Gastrocnemius medialis (tissue), 4 donors: Measurements from ENCODE around the gene SLC38A8. TPM values are rescaled to one million over a fixed set of nuclear protein-coding genes. Genes with fewer than 3 reads are reported as not detected.

Experiments used
- ATAC-seq, 2 donors: fragments of 150-250 bp; one replicate each; pipeline ENCODE4 v1.9.1; 2016
- DNase-seq, 2 donors: peaks; one replicate each; pipeline ENCODE4 v3.0.0-alpha.2; 2019
- H3K27ac ChIP-seq, 4 donors: fragments of 200-600 bp; sonication (generic); 1 replicate in 1 of 4; 2 replicates in 3 of 4; pipeline ENCODE4 v1.5.1; 2016 to 2018; ENCODE audit warnings: mild to moderate bottlenecking in 2 of 4, moderate library complexity in 1 of 4
- H3K27me3 ChIP-seq, 3 donors: fragments of 200-600 bp; sonication (generic) in 2 of 3; 1 replicate in 1 of 3; 2 replicates in 2 of 3; pipeline versions ENCODE4 v1.5.1 to v1.6.0; 2016 to 2019; ENCODE audit warnings: mild to moderate bottlenecking in 1 of 3, moderate library complexity in 1 of 3
- H3K36me3 ChIP-seq, 2 donors: fragments of 200-600 bp; sonication (generic) in 1 of 2; one replicate each; pipeline ENCODE4 v1.5.1; 2017 to 2018
- H3K4me1 ChIP-seq, 2 donors: fragments of 200-600 bp; sonication (generic) in 1 of 2; one replicate each; pipeline ENCODE4 v1.5.1; 2016 to 2017; ENCODE audit warnings: mild to moderate bottlenecking in 2 of 2
- H3K4me3 ChIP-seq, 4 donors: fragments of 200-600 bp; sonication (generic) in 3 of 4; 1 replicate in 1 of 4; 2 replicates in 3 of 4; pipeline ENCODE4 v1.5.1; 2016 to 2019; ENCODE audit warnings: mild to moderate bottlenecking in 2 of 4
- H3K9me3 ChIP-seq, 3 donors: fragments of 200-600 bp; sonication (generic) in 2 of 3; 1 replicate in 1 of 3; 2 replicates in 2 of 3; pipeline ENCODE4 v1.5.1; 2016 to 2019
- POLR2A ChIP-seq, 2 donors: fragments of 450-650 bp; IDR thresholded peaks; one replicate each; pipeline ENCODE4 v1.6.1; 2017; ENCODE audit warnings: antibody characterized with exemption in 2 of 2, mild to moderate bottlenecking in 2 of 2, moderate library complexity in 2 of 2
- in situ Hi-C, 4 donors: fragments of 200-750 bp; cut with MboI; loops; one replicate each; pipeline versions ENCODE4 v1.15.0 to v1.8.0; 2017; ENCODE audit warnings: low sequenced_read_pairs in 4 of 4
- intact Hi-C: fragments of 100-400 bp; cut with DNase I; formaldehyde crosslinking; loops from one replicate; pipeline ENCODE4 v1.15.1; 2023; ENCODE audit warnings: low total_unique reads
- total RNA-seq, 4 donors: library from RNA; depleted of rRNA; stranded (reverse); fragments of >200 nt; gene quantifications; one replicate each; pipeline versions ENCODE4 v1.1.0 to v1.2.3, GENCODE V29; 2016
- TF ChIP-seq, protein P1 (sequence below), 5 experiments: fragments of 450-650 bp in 3 of 5; fragments of 200-600 bp in 2 of 5; sonication (generic) in 2 of 5; IDR thresholded peaks in 4 of 5; conservative IDR thresholded peaks in 1 of 5; 1 replicate in 4 of 5; 2 replicates in 1 of 5; pipeline ENCODE4 v1.5.1; 2016 to 2019; ENCODE audit warnings: antibody characterized with exemption in 5 of 5, mild to moderate bottlenecking in 3 of 5, moderate library complexity in 3 of 5

Gene SLC38A8
- not detected for total RNA-seq

DNA sequence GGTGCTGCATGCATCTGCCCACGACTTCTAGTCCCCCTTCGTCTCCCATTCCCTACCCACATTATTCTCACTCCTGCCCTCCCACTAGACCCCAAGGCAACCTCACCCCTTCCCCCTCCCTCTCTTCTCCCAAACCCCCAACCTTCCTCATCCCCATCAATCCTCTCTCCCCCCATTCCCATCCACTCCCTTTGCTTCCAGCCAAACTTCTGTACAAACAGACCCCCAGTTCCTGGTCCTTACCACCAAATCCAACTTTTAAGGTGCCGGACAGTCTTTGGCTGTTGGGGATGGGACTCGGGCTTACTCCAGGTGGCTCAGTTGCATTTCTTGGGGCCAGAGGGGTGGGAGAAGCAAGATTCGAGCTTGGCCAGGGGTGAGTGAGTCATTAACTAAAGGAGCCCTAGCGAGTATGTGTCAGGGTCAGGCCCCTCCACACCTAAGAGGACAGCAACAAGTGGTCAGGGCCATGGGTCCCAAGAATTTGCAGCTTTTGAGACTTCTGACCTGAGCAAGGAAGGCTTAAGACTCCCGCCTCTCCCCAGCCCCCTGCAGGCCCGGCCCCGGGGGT lies at the start of gene SLC38A8:
Gene SLC38A8, minus strand, starts transcription at position 488 of the 571 bp plus-strand sequence. CDS start 638 bp downstream, outside the sequence.
- no peaks in the 10 kb centered on the region for H3K36me3 ChIP-seq
- in situ Hi-C loops (loop anchor here in 1 of 4 donors (10.0 kb wide), 1 partner anchor 118 kb away; no protein-coding TSS in a partner anchor), intact Hi-C loops (no loop called here)
- H3K9me3 ChIP-seq, result no peaks in the 10 kb centered on the region
- H3K27me3 ChIP-seq, result peaks cover 0 to 4% (median 3%) of the 10 kb centered on the region in 3 donors
- H3K4me1 ChIP-seq, result peaks cover 0 to 10% of the 10 kb centered on the region in 2 donors
- no peak for DNase-seq
- no peak within 1 kb of the TSS for H3K27ac ChIP-seq
- no peak within 1 kb of the TSS for H3K4me3 ChIP-seq
- ATAC-seq, result no peak
- TF ChIP-seq, protein P1, sequence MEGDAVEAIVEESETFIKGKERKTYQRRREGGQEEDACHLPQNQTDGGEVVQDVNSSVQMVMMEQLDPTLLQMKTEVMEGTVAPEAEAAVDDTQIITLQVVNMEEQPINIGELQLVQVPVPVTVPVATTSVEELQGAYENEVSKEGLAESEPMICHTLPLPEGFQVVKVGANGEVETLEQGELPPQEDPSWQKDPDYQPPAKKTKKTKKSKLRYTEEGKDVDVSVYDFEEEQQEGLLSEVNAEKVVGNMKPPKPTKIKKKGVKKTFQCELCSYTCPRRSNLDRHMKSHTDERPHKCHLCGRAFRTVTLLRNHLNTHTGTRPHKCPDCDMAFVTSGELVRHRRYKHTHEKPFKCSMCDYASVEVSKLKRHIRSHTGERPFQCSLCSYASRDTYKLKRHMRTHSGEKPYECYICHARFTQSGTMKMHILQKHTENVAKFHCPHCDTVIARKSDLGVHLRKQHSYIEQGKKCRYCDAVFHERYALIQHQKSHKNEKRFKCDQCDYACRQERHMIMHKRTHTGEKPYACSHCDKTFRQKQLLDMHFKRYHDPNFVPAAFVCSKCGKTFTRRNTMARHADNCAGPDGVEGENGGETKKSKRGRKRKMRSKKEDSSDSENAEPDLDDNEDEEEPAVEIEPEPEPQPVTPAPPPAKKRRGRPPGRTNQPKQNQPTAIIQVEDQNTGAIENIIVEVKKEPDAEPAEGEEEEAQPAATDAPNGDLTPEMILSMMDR (IDR thresholded peaks at IDR 0.05 in 4 of 5, conservative IDR thresholded peaks at IDR 0.05 in 1 of 5), result no peak
- TF ChIP-seq POLR2A (IDR thresholded peaks at IDR 0.05), result no peak

DNA sequence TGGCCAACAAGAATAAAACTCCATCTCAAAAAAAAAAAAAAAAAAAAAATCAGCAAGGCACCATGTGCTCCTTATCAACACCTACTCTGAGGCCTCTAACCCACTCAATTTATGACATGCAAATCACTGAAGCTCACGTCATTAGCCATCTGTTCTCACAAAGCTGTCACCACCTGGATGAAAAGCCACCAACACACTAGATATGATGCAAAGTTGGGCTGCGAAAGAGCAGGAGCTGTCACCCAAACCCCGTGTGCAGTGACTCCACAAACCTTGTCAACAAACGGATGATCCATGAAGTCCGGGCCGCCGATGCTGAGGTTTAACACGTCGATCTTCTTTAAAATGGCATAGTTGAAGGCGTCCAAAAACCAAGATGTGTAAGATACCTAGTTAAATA lies 48.9 kb upstream of the SLC38A8 start:
- ATAC-seq (no peak), DNase-seq (no peak)
- Histone ChIP-seq H3K4me3 (no peak overlapping the region), H3K4me1 (no peaks in the 10 kb centered on the region), H3K27ac (no peak overlapping the region), H3K27me3 (no peaks in the 10 kb centered on the region), H3K36me3 (peaks cover 0 to 99% of the 10 kb centered on the region in 2 donors), H3K9me3 (no peaks in the 10 kb centered on the region)
- TF ChIP-seq, protein P1 (IDR thresholded peaks at IDR 0.05 in 4 of 5, conservative IDR thresholded peaks at IDR 0.05 in 1 of 5), result no peak
- TF ChIP-seq POLR2A (IDR thresholded peaks at IDR 0.05), result no peak
- intact Hi-C loops (no loop called here), in situ Hi-C loops (loop anchor here in 1 of 4 donors (25.0 kb wide), 1 partner anchor 96 kb away; the partner anchor contains the start of genes ADAD2 and TAF1C)

DNA sequence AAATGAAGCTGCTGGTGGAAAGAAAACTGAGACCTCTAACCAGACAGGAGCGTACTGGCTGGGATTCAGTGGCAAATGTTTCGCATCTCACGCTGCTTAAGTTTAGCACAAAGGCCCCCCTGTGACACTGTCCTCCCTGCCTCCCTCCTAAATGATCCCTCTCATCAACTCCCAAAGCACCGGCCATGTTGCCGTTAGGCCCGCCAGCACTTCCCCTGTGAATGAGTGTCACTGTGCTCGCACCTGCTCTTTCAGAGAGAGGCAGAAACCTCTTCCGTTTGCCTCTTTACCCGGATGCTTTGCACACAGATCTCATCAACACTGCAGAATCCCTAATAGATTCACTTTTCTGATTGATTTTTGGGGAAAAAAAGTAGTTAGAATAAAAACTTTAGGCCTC lies 47.6 kb upstream of the SLC38A8 start:
- Histone ChIP-seq H3K27me3 (no peaks in the 10 kb centered on the region), H3K4me1 (no peaks in the 10 kb centered on the region), H3K36me3 (peaks cover 0 to 95% of the 10 kb centered on the region in 2 donors), H3K4me3 (no peak overlapping the region), H3K9me3 (no peaks in the 10 kb centered on the region), H3K27ac (no peak overlapping the region)
- intact Hi-C loops (no loop called here), in situ Hi-C loops (loop anchor here in 1 of 4 donors (25.0 kb wide), 1 partner anchor 97 kb away; the partner anchor contains the start of genes ADAD2 and TAF1C)
- TF ChIP-seq POLR2A (IDR thresholded peaks at IDR 0.05), result no peak
- TF ChIP-seq, protein P1 (IDR thresholded peaks at IDR 0.05 in 4 of 5, conservative IDR thresholded peaks at IDR 0.05 in 1 of 5), result no peak
- ATAC-seq (no peak), DNase-seq (no peak)

DNA sequence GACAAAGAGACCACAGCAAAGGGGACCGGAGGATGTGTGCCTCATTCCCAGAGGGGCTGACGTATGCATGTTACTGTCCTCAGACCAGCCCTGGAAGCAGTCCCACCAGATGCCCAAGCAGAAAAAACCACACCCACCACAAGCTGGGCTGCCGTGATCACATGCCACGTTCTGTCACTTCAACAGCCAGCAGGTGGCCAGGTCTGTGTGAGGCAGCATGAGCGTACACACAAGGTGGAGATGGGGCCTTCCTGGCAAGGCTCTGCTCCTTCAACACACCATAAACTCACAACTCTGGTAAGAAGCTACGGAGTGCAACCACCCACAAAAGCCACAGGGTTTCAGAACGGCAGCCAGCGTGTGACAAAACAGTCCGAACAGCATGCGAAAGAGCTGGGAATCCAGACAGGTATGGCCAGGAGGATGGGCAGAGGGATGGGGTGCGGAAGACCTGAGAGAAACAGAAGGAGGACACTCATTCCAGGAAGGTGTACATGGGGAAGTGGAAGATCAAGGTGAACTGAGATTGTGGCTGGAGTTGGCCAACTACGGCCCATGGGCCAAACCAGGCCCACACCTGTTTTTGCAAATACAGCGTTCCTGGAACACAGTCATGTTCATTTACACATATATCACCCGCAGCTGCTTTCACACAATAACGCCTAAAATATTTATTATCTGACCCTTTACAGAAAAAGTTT lies 46.2 kb upstream of the SLC38A8 start:
- H3K9me3 ChIP-seq, result no peaks in the 10 kb centered on the region
- ATAC-seq, result no peak
- H3K4me3 ChIP-seq, result no peak overlapping the region
- no peak for DNase-seq
- TF ChIP-seq, protein P1 (IDR thresholded peaks at IDR 0.05 in 4 of 5, conservative IDR thresholded peaks at IDR 0.05 in 1 of 5), result no peak
- TF ChIP-seq POLR2A (IDR thresholded peaks at IDR 0.05), result no peak
- H3K36me3 ChIP-seq, result peaks cover 0 to 90% of the 10 kb centered on the region in 2 donors
- H3K27me3 ChIP-seq, result no peaks in the 10 kb centered on the region
- in situ Hi-C loops (loop anchor here (10.0 to 25.0 kb wide), 3 partner anchors 86 to 98 kb away; partner anchors contain the start of genes TAF1C (in 2 of the 4) and ADAD2 (in 1 of the 4)), intact Hi-C loops (loop anchor here (5.0 kb wide), 1 partner anchor 48 kb away; no protein-coding TSS in a partner anchor)
- no peaks in the 10 kb centered on the region for H3K4me1 ChIP-seq
- H3K27ac ChIP-seq, result no peak overlapping the region
